Activated CD4-positive, alpha-beta T cell treated with anti-CD3 and anti-CD28 coated beads for 1 hour (primary cell): ENCODE results near the gene KCNMB4.
"Not testable (repeated sequence)": the region's sequence is repeated elsewhere in the genome, so short reads cannot be mapped to it uniquely, and the experiment has no call there.

Source experiments
- DNase-seq: peaks from one replicate; pipeline ENCODE4 v3.0.0-alpha.2; 2020

KCNMB4 gene

GRCh38 chr12:70379846-70380245 is 13.8 kb downstream of the KCNMB4 start:
- no peak for DNase-seq

- no peak for DNase-seq
These were observed 17.4 kb downstream of the KCNMB4 start for GRCh38 chr12:70383484-70383883.

- no peak for DNase-seq
These were observed 17.8 kb downstream of the KCNMB4 start for GRCh38 chr12:70383886-70384285.

- DNase-seq = no peak
These were observed 20.7 kb downstream of the KCNMB4 start for GRCh38 chr12:70386771-70387170.

GRCh38 chr12:70389678-70390077 is 23.6 kb downstream of the KCNMB4 start:
- DNase-seq = no peak

GRCh38 chr12:70392631-70393030 is 26.5 kb downstream of the KCNMB4 start:
- DNase-seq = not testable (repeated sequence)

GRCh38 chr12:70393787-70394499 is 27.9 kb downstream of the KCNMB4 start:
- DNase-seq = no peak

- no peak for DNase-seq
These were observed 31.9 kb downstream of the KCNMB4 start for GRCh38 chr12:70398002-70398401.

GRCh38 chr12:70398862-70399261 is 32.8 kb downstream of the KCNMB4 start:
- DNase-seq = no peak

- DNase-seq = no peak
These were observed 33.2 kb downstream of the KCNMB4 start for GRCh38 chr12:70399311-70399710.

- no peak for DNase-seq
These were observed 34.0 kb downstream of the KCNMB4 start for GRCh38 chr12:70400124-70400523.

GRCh38 chr12:70402597-70402996 is 36.5 kb downstream of the KCNMB4 start:
- no peak for DNase-seq

GRCh38 chr12:70403826-70404225 is 37.7 kb downstream of the KCNMB4 start:
- no peak for DNase-seq

GRCh38 chr12:70408004-70408790 is 42.1 kb downstream of the KCNMB4 start:
- no peak for DNase-seq

- DNase-seq = no peak
These were observed 49.9 kb downstream of the KCNMB4 start for GRCh38 chr12:70415987-70416386.

- no peak for DNase-seq
These were observed 51.0 kb downstream of the KCNMB4 start for GRCh38 chr12:70417121-70417520.

- DNase-seq = no peak
These were observed 52.0 kb downstream of the KCNMB4 start for GRCh38 chr12:70418101-70418500.

GRCh38 chr12:70422631-70423030 is 56.5 kb downstream of the KCNMB4 start:
- DNase-seq = no peak

GRCh38 chr12:70426620-70427019 is 60.5 kb downstream of the KCNMB4 start:
- DNase-seq = no peak

- DNase-seq = no peak
These were observed 61.5 kb downstream of the KCNMB4 start for GRCh38 chr12:70427611-70428010.

GRCh38 chr12:70430400-70430799 is 64.3 kb downstream of the KCNMB4 start:
- no peak for DNase-seq

- DNase-seq = no peak
These were observed 70.7 kb downstream of the KCNMB4 start for GRCh38 chr12:70436836-70437235.

GRCh38 chr12:70443062-70443673 is 77.1 kb downstream of the KCNMB4 start:
- no peak for DNase-seq

- DNase-seq = no peak
These were observed 78.8 kb downstream of the KCNMB4 start for GRCh38 chr12:70444903-70445302.
